SHP77 (cell line): ENCODE data around the gene ACTG2.
"Not testable (repeated sequence)": the region's sequence is repeated elsewhere in the genome, so short reads cannot be mapped to it uniquely, and the experiment has no call there.

Source experiments
- DNase-seq, 2 experiments: peaks; one replicate each; lab custom pipeline; 2025; lab: John Stamatoyannopoulos, UW

ACTG2 gene

DNA sequence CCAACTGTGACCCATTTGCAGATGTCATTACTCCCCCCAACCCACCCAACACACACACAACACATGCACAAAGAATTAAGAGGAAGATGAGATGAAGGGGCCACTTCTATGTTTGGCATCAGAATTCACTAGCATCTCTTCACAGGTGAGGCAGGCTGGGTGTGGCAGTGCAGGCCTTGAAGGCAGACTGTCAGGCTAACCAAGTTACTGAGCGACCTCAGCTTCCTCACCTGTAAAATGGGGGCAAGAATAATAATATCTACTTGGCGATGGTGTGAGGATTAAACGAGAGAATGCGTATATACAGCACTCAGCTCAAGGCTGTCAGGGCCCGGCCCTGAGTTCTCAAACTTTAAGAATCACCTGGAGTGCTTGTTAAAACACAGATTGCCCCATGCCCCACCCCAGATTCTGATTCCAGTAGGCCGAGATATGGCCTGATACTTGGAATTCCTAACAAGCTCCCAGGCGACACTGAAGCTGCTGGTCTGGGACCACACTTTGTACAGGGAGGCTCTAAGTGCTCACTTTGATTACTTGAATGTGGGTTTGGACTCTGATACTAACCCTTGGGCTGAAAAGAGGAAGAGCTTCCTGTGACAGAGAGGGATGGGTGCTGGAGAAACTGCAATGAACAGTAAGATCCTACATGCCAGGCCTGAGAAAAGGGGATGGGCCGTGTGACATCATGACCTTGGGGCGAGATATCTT is 1.1 kb downstream of the ACTG2 start:
- no peak for DNase-seq

DNA sequence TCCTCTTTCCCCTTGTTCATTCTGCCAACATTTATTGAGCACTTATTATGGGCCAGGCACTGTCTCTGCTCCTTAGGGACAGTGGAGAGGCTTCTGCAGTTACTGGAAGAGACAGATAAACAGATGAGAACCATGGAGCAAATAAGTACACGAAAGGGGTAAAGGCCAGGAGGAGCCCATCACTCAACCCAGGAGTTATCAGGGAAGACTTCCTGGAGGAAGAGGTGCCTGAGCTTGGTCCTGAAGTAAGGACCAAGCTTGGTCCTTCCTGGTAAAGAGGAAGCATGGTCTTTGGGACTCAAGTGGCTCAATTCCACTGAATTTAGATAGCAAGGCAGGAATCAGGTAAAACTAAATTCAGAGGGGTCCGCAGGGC is 1.7 kb downstream of the ACTG2 start:
- no peak for DNase-seq

DNA sequence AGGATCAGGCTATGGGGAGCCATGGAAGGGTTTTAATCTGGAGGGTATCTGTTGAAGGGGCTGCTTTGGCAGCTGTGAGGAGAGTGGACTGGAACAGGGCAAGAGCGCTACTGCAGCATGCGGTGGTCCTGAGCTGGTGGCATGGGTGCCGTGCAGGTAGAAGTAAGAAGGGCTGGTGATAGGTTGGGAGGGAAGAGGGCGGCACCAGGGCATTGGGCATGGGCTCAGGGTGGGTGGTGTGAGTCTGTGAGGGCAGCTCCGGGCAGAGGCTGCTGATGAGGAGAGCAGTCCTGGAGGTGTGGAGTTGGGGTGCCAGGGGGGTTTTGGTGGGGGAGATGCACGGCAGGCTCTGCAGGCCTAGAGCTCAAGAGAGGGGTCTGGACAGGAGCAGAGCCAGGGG is 2.1 kb downstream of the ACTG2 start:
- DNase-seq, result no peak

DNA sequence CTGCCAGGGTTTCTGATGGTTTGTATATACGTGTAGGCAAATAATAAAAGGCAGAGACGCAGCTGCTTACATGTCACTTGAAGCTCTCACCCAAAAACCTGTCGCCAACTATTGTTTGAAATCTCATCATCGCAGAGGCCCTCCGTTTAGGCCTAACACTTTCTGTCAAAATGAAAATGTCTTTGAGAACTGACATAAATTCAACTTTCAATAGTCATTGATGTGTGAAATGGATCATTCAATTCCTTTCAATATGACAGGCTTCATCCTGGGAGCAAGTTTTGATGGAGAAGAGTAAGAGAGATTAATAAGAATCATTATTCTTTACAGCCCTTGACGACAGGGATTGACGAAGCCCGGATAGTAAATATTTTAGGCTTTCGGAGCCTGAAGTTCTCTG is 2.7 kb downstream of the ACTG2 start:
- no peak for DNase-seq

DNA sequence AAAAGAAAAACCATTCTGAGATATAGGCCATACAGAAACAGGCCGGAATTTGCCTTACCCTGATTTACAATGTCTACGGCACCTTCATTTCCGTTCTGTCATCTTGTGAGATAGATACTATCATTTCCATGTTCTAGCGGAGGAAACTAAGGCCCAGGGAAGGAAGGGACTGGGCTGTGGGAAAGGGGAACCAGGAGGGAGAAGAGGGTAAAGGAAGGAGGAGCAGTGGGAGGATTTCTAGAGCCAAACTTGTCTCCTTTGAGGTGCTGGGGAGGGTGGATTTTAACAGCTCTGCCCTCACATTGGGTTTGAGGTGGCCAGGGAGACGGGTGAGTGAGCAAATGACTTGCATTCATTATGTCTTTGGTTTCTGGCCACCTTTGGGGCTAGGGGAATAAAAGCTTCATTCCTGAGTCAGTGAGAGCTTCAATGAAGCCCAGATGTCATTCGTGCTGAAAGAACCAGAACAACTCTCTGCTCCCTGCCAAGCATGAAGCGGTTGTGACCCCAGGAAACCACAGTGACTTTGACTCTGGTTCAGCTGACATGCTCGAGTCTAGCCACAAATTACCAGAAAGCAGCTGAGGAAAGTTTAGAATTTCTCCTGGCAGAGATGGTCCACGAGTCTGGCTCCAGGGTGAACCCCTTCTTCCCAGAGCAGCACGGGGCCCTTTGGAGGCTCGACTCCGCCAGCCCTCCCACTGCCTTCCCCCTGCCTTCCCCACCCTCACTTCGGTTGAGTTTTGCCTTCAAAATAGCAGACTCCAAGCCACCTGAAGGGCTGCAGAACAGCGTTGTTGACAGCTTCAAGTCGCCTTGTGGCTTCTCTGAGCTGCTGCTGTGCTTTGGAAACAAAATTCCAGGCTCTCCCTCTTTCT is 3.8 kb downstream of the ACTG2 start:
- DNase-seq, result no peak

DNA sequence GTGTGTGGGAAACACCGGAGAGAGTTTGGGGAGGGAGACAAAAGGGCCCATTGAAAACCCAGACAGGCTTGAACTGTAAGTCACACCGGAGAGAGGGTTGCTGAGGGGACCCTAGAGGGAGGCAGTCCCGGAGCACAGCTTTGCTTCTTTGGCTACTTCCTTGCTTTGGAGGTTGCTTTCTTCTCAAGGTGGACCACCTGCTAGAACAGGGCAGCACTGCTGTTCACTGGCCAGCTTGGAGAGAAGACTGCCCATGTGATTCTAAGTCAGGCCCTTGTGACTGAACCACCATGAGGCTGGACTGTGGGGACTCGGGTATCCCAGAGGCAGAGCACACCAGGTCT is 4.4 kb downstream of the ACTG2 start:
- DNase-seq, result no peak

DNA sequence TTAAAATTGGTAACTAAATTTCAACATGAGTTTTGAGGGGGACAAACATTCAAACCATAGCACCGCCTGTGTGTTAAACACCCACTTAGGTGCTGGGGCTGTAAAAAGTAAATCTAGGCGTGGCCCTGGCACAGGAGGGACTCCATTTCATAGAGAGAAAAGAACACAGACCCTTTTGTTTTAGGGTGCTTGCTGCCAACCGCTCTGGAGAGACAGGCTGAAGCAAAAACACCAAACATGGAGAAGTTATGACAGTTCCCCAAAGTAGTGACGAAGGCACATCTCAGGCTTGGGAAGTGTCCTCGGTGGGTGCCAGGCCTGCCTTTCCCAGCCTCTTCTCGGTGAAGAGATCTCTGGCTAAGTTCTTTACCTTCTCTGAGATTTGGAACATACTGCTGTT is 5.1 kb downstream of the ACTG2 start:
- DNase-seq, result no peak

DNA sequence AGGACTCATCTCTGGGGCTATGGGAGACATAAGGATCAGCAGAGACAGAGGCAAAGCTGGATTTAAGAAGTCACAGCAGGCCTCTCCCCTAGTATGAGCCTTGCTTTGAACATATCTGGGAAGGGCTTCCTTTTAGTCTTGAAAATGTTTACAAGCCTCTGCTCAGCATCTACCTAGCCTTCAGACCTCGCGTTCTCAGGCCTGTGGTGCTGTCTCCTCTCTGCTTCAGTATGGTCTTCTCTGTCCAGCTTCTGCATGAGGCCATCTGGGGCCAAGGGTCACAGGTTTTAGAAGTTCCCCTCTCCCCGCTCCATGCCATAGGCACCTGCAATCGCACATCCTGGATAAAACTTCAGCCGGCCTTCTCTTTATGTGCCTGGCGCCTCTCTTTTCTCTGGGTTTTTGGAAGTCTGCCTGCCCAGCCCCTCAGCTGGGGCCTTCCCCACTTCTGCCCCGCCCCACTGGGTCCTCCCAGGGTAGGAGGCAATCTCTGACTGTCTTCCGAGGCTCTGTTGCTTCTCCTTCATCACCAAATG is 7.1 kb downstream of the ACTG2 start:
- DNase-seq, result no peak

DNA sequence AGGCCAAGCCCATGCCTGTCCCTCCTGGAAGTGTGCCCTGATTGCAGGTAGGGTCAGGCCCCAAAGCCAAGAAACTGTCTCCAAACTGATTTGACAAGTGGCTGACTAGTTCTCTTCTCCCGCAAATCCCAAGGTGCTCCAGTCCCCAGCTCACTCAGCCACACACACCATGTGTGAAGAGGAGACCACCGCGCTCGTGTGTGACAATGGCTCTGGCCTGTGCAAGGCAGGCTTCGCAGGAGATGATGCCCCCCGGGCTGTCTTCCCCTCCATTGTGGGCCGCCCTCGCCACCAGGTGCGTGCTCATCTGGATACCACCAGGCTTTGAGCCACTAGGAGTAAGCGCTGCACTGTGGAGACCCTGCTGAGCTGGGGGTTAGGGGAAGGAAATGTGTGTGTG is 8.3 kb downstream of the ACTG2 start:
- DNase-seq, result no peak

DNA sequence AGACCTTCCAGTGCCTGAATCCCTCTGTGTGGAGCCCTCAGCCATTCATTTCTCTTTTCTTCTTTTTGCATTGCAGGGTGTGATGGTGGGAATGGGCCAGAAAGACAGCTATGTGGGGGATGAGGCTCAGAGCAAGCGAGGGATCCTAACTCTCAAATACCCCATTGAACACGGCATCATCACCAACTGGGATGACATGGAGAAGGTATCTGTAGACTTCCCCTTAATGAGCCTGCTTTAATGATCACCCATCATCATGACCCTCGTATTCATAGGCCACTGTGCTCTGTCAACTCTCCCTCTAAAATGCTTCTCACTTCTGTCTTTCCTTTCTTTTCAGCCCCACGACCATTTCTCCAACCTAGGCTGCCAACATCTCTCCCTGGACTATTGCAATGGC is 9.5 kb downstream of the ACTG2 start:
- no peak for DNase-seq

DNA sequence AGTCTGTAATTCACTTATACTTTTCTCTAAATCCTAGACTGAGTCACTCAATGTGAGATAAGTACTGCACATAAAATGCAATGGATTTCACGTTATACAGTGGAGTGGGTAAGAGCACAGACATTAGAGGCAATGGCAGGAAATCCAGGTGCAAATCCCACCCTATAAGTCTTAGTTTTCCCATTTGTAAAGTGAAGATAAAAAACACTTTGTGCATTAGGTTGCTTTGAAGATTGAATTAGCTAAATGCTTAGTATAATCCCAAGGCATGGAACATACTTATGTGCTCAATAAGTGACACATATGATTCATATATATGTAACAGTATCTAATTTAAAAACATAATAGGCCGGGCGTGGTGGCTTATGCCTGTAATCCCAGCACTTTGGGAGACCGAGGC is 10.5 kb downstream of the ACTG2 start:
- DNase-seq, result no peak

DNA sequence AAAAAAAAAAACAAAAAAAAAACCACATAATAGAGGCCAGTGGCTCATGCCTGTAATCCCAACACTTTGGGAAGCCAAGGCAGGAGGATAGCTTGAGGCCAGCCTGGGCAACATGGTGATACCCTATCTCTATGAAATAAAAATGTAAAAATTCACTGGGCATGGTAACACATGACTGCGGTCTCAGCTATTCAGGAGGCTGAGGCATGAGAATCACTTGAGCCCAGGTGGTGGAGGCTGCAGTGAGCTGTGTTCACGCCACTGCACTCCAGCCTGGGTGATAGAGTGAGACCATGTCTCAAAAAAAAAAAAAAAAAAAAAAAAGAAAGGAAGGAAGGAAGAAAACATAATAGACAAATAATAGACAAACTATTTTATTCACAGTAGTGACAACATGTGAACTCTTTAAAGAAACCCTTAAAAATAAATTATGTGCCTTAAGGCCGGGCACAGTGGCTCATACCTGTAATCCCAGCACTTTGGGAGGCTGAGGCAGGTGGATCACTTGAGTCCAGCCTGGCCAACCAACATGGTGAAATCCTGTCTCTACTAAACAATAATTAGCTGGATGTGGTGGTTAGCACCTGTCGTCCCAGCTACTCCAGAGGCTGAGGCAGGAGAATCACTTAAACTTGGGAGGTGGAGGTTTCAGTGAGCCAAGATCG is 11.3 kb downstream of the ACTG2 start:
- not testable (repeated sequence) for DNase-seq

DNA sequence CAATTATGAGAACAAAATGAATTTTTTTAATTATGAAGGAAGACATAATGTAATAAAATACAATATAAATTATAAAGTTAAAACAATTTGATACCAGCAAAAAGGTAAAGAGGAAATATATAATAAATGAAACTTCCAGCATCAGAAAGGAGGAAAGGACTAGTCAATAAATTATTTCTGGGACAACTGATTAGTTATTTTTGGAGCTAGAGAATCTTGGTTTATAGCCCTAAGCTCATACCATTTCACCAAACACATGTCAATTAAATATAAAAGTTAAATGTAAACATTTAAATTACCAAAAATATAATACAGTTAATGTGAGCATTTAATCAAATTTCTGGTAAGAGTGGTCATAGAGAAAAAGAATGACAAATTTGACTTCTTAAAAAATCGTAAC is 12.1 kb downstream of the ACTG2 start:
- no peak for DNase-seq

DNA sequence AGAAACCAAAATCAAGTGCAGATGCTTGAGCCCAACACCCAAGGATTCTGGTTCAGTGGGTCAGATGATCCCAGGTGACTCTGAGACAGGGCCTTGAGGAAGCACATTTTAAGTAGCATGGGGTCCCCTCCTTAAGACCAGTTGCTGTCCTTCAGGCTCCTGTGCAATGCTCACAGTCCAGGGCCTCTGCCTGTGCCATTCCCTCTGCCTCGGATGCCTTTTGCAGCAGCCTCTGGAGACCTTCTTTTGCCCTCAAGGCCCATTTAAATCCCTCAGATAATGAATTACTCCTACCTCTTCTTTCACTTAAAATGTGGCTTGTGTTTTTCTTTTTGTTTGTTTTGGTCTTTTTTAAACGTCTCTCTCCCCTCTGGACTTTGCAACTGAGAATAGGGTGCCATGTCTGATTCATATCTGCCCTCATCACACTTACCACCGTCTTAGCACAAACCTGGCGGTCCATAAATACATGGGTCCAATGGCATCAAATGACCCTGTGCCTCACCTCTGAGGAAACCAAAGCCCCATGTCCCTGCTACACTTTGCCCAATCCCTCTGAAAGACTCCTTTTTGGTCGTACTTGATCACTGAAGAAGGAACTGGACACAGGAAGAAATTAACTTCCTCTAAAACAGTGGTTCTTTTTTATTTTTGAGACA is 14.2 kb downstream of the ACTG2 start:
- no peak for DNase-seq

DNA sequence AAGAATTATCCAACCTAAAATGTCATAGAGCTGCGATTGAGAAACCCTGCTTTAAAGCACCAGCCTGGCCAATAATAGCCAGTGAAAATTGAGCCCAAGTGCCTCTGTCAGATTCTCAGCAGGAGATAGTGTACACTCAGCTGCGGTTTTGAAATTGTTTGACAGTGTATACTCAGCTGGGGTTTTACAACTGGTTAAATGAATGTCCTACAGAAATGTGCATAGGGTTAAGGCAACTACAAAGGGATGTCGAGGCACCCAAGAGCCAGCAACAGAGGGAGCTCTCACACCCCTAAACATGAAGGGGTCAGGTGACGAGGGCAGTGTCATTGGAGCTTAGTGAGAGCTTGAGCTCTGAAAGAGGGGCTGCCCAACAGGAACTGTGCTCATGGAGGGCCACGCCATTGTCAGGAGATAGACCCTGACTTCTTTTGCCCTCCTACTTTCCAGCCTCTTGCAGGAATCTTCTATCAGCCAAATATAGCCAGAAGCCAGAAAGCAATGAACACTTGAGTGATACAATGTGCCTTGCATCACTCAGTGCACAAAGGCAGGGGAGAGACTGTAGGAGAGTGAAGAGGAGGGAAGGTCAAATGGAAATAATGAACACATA is 15.1 kb downstream of the ACTG2 start:
- peak; percentile 87 to 90 for DNase-seq

DNA sequence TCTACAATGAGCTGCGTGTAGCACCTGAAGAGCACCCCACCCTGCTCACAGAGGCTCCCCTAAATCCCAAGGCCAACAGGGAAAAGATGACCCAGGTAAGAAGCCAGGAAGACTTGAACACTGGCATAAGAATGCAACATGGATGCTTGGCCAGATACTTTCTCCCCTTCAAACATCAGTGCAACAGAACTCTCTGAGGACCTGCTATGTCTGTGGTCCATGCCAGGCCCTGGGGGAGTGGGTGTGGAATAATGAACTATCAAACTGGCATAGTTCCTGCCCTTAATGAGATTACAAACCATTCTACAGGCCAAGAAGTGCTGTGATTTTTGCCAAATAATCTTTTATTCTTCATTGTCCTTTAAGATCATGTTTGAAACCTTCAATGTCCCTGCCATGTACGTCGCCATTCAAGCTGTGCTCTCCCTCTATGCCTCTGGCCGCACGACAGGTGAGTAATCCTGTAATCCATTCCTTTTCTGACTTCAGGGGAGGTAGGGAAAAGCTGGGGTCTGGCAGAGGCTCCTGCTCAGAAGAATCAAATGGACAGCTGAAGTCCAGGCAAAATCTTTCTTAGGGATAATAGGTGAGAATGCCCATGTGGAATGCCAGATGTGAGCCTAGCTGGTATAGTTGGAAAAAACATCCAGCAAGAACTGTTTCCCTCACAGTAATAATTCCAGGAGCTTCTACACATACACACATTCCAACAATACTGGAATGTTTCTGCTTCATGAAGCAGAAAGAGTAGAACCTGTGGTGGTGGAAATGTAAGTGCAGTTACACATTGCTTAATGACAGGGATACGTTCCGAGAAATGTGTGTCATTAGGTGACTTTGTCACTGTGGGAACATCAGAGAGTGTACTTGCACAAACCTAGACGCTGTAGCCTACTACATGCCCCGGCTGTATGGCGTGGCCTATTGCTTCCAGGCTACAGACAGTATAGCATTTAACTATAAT is 16.2 kb downstream of the ACTG2 start:
- DNase-seq, result no peak

DNA sequence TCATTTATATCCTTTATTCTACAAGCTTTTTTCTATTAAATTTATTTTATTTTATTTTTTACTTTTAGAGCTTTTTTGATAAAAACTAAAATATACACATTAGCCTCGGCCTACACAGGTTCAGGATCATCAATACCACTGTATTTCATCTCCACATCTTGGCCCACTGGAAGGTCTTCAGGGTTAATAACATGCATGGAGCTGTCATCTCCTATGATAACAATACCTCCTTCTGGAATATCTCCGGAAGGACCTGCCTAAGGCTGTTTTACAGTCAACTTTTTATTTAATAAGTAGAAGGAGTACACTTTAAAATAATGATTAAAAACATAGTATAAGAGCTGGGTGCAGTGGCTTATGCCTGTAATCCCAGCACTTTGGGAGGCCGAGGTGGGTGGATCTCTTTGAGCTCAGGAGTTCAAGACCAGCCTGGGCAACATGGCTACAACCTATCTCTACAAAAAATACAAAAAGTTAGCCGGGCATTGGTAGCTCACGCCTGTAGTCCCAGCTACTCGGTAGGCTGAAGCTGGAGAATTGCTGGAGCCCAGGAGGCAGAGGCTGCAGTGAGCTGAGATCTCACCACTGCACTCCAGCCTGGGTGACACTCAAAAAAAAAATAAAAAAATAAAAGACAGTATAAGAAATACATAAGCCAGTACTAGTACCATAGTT is 18.2 kb downstream of the ACTG2 start:
- no peak for DNase-seq

DNA sequence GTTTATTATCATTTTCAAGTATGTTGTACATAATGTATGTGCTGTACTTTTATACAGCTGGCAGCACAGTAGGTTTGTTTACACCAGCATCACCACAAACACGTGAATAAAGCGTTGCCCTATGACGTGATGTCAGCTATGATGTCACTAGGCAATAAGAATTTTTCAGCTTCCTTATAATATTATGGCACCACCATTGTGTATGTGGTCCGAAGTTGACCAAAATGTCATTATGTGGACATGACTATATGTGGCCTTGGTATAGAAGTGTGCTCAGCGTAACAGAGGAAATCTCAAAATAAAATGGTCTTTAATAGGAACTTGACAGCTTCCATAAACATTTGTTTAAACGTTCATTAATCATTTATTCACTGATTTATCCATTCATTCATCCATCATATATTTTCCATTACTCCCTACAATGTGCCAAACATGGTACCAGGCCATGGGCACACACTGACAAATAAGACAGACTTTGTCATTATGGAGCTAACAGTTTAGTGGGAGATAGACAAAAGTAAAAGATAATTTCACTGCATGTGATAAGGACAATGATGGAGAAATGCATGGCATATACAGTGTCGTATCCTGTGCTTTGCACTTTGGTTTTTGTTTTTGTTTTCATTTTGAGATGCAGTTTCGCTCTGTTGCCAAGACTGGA is 18.9 kb downstream of the ACTG2 start:
- no peak for DNase-seq

DNA sequence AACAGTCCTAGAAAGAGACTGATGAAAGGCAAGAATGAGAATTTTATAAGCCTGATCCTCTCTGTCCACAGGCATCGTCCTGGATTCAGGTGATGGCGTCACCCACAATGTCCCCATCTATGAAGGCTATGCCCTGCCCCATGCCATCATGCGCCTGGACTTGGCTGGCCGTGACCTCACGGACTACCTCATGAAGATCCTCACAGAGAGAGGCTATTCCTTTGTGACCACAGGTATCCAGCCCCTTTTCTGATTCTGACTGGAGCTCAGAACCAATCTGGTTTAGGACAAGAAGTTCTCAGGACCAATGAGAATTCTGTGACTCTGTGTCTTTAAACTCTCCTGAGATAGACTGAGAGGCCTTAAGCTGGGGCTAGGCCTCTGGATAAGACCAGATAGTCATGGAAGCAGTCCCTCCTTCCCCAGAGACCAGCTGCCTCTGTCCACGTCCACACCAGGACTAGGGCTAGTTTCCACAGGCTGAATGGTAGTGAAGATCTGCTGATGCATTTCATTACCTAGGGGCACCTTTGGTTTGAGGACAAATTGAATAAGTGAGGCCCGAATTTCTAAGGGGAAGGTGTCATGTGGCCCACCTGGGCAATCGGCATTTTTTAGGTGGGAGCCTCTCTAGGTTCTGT is 20.7 kb downstream of the ACTG2 start:
- DNase-seq, result no peak
